Measurements from ENCODE around the gene CDH23.

The CDH23 gene

DNA sequence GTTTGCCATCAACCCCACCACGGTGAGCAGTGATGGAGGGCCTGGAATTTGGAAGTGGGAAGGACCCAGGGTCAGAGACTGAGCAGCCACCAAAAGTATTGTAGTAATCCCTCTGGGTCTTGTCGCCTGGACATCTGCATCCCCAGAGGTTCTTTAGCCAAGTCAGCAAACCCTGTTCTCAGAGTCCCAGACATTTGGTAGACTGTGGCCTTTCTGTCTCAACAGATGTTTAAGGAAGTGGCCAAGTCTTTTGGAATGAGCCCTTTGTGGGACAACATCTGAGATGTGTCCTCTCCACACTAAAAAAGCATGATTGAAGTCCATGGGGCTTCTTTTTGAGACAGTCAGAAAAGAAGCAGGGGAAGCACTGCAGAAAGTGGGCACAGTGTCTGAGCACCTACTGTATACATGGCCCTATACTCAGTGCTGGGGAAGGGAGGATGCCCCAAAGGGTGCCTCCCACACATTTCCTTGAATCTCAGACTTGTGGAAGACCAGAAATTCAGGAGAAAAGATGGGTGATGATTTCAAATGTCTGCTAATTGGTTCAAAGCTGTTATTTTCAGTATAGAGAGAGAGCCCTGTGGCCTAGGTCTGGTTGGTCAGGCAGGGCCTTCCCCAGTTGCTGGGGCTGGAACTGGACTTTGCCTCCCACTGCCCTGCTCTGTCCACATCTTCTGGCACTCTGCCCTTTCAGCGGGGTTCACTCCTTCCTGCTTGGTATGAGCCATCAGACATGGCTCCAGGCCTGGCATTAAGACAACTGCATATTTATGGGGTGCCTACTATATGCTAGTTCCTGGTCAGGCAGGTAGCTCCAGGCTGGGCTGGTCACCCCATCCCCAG lies 403.1 kb downstream of the CDH23 start:
- Histone ChIP-seq H3K36me3 (ENCODE audit: low read depth) (no peaks in the 10 kb centered on the region), H3K9me3 (ENCODE audit: severe bottlenecking) (no peaks in the 10 kb centered on the region), H3K27me3 (ENCODE audit: insufficient read depth, poor library complexity, severe bottlenecking) (no peaks in the 10 kb centered on the region), H3K27ac (ENCODE audit: poor library complexity, severe bottlenecking) (no peak overlapping the region), H3K4me3 (ENCODE audit: severe bottlenecking) (no peak overlapping the region), H3K4me1 (ENCODE audit: insufficient read depth, poor library complexity, severe bottlenecking) (no peaks in the 10 kb centered on the region)
- TF ChIP-seq, protein P1, sequence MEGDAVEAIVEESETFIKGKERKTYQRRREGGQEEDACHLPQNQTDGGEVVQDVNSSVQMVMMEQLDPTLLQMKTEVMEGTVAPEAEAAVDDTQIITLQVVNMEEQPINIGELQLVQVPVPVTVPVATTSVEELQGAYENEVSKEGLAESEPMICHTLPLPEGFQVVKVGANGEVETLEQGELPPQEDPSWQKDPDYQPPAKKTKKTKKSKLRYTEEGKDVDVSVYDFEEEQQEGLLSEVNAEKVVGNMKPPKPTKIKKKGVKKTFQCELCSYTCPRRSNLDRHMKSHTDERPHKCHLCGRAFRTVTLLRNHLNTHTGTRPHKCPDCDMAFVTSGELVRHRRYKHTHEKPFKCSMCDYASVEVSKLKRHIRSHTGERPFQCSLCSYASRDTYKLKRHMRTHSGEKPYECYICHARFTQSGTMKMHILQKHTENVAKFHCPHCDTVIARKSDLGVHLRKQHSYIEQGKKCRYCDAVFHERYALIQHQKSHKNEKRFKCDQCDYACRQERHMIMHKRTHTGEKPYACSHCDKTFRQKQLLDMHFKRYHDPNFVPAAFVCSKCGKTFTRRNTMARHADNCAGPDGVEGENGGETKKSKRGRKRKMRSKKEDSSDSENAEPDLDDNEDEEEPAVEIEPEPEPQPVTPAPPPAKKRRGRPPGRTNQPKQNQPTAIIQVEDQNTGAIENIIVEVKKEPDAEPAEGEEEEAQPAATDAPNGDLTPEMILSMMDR (IDR thresholded peaks at IDR 0.05; ENCODE audit: poor library complexity, severe bottlenecking): no peak
- DNase-seq (ENCODE audit: low spot score): no peak
- no peak for ATAC-seq (ENCODE audit: low read depth)

GRCh38 chr10:71801361-71801760 lies 404.6 kb downstream of the CDH23 start:
- ATAC-seq (ENCODE audit: low read depth): no peak

DNA sequence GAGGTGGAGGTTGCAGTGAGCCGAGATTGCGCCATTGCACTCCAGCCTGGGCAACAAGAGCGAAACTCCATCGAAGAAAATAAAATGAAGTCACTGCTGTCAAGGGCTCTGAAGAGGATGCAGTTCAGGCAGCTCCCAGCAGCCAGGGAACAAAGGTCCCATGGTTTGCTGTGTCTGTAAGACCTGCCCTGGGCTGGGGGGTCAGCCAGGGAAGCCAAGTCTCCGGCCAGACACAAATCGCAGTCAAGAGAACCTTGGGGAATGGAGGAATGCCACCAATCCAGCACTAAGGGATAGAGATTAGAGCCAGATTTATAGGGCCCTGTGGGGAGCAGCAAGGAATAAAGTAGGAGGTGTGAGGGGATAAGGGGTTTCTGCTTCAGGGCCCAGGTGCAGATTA lies 405.5 kb downstream of the CDH23 start:
- Histone ChIP-seq H3K36me3 (ENCODE audit: low read depth) (no peaks in the 10 kb centered on the region), H3K9me3 (ENCODE audit: severe bottlenecking) (no peaks in the 10 kb centered on the region), H3K4me1 (ENCODE audit: insufficient read depth, poor library complexity, severe bottlenecking) (no peaks in the 10 kb centered on the region), H3K27me3 (ENCODE audit: insufficient read depth, poor library complexity, severe bottlenecking) (no peaks in the 10 kb centered on the region), H3K4me3 (ENCODE audit: severe bottlenecking) (no peak overlapping the region), H3K27ac (ENCODE audit: poor library complexity, severe bottlenecking) (no peak overlapping the region)
- no peak for ATAC-seq (ENCODE audit: low read depth)
- TF ChIP-seq, protein P1 (IDR thresholded peaks at IDR 0.05; ENCODE audit: poor library complexity, severe bottlenecking): no peak
- no peak for DNase-seq (ENCODE audit: low spot score)

More at GRCh38 chr10:71801361-71801760, 404.6 kb downstream of the CDH23 start:
- Histone ChIP-seq H3K27ac (ENCODE audit: poor library complexity, severe bottlenecking) (no peak overlapping the region), H3K27me3 (ENCODE audit: insufficient read depth, poor library complexity, severe bottlenecking) (no peaks in the 10 kb centered on the region), H3K4me1 (ENCODE audit: insufficient read depth, poor library complexity, severe bottlenecking) (no peaks in the 10 kb centered on the region), H3K36me3 (ENCODE audit: low read depth) (no peaks in the 10 kb centered on the region), H3K4me3 (ENCODE audit: severe bottlenecking) (no peak overlapping the region), H3K9me3 (ENCODE audit: severe bottlenecking) (no peaks in the 10 kb centered on the region)
- TF ChIP-seq, protein P1 (IDR thresholded peaks at IDR 0.05; ENCODE audit: poor library complexity, severe bottlenecking): no peak
- no peak for DNase-seq (ENCODE audit: low spot score)

DNA sequence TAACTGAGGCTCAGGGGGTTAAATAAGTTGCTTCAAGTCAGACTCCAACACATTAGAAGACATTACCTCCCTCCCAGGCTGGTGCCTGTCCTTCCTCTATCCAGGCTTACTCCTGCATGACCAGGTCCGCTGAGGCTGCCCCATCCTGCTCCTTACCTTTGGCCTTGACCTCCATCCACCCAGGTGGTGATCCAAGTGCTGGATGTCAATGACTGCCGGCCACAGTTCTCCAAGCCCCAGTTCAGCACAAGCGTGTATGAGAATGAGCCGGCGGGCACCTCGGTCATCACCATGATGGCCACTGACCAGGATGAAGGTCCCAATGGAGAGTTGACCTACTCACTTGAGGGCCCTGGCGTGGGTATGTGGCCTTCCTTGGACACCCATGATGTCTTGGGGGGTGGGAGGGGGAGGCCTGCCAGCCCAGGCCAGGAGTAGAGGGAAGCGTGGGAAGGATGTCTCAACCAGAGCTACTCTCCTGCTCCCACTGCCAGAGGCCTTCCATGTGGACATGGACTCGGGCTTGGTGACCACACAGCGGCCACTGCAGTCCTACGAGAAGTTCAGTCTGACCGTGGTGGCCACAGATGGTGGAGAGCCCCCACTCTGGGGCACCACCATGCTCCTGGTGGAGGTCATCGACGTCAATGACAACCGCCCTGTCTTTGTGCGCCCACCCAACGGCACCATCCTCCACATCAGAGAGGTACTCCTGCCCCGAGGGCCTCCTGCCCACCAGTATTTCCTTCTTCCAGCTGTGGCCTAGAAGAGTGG lies 406.2 kb downstream of the CDH23 start:
- TF ChIP-seq, protein P1 (IDR thresholded peaks at IDR 0.05; ENCODE audit: poor library complexity, severe bottlenecking): no peak
- DNase-seq (ENCODE audit: low spot score): no peak
- ATAC-seq (ENCODE audit: low read depth): no peak
- no peak overlapping the region for H3K27ac ChIP-seq (ENCODE audit: poor library complexity, severe bottlenecking)
- H3K36me3 ChIP-seq (ENCODE audit: low read depth): no peaks in the 10 kb centered on the region
- no peaks in the 10 kb centered on the region for H3K9me3 ChIP-seq (ENCODE audit: severe bottlenecking)
- H3K4me1 ChIP-seq (ENCODE audit: insufficient read depth, poor library complexity, severe bottlenecking): no peaks in the 10 kb centered on the region
- H3K27me3 ChIP-seq (ENCODE audit: insufficient read depth, poor library complexity, severe bottlenecking): no peaks in the 10 kb centered on the region
- no peak overlapping the region for H3K4me3 ChIP-seq (ENCODE audit: severe bottlenecking)
